Kidney (tissue), 14 donors: ENCODE data around the gene BCDIN3D. TPM values are rescaled to one million over a fixed set of nuclear protein-coding genes. Genes with fewer than 3 reads are reported as not detected.
"Not testable (repeated sequence)": the region's sequence is repeated elsewhere in the genome, so short reads cannot be mapped to it uniquely, and the experiment has no call there.

Source experiments
- DNase-seq, 5 donors: peaks; one replicate each; pipeline ENCODE4 v3.0.0-alpha.2; 2013 to 2020
- FAIRE-seq: peaks from 2 replicates; lab custom pipeline; 2012; peaks lifted over from hg19 to GRCh38; lab: Jason Lieb, UNC
- H3K27ac ChIP-seq, 2 donors: one replicate each; pipeline ENCODE4 v1.7.0; 2013; ENCODE audit warnings: low read depth in 2 of 2, low read length in 2 of 2, inconsistent platforms in 1 of 2
- H3K27me3 ChIP-seq: one replicate; pipeline ENCODE4 v1.7.1; 2013; ENCODE audit warnings: low read length, inconsistent platforms; ENCODE audit not compliant: control insufficient read depth, insufficient read depth
- H3K36me3 ChIP-seq, 3 donors: one replicate each; pipeline versions ENCODE4 v1.7.0 to v1.7.1; 2013; ENCODE audit warnings: low read length in 3 of 3, control low read depth in 1 of 3, inconsistent platforms in 1 of 3; ENCODE audit not compliant: insufficient read depth in 3 of 3, control insufficient read depth in 2 of 3
- H3K4me1 ChIP-seq, 3 donors: one replicate each; pipeline versions ENCODE4 v1.7.0 to v1.7.1; 2013; ENCODE audit warnings: low read length in 3 of 3, inconsistent platforms in 1 of 3, low read depth in 1 of 3; ENCODE audit not compliant: control insufficient read depth in 2 of 3, insufficient read depth in 2 of 3
- H3K4me3 ChIP-seq, 3 donors: one replicate each; pipeline versions ENCODE4 v1.7.0 to v1.8.1; 2013; ENCODE audit warnings: low read length in 3 of 3, control low read depth in 1 of 3, inconsistent platforms in 1 of 3
- H3K9ac ChIP-seq, 3 donors: one replicate each; pipeline versions ENCODE4 v1.7.0 to v1.7.1; 2013; ENCODE audit warnings: low read length in 3 of 3, control low read depth in 1 of 3, inconsistent platforms in 1 of 3
- H3K9me3 ChIP-seq, 3 donors: one replicate each; pipeline versions ENCODE4 v1.7.0 to v1.7.1; 2013; ENCODE audit warnings: low read length in 3 of 3, control low read depth in 1 of 3, inconsistent platforms in 1 of 3; ENCODE audit not compliant: control insufficient read depth in 2 of 3, insufficient read depth in 1 of 3
- CTCF ChIP-seq: IDR thresholded peaks from 3 replicates; pipeline ENCODE4 v1.5.1; 2012; ENCODE audit warnings: mild to moderate bottlenecking, moderate library complexity, borderline replicate concordance; ENCODE audit not compliant: insufficient read depth; ENCODE audit errors: extremely low read depth
- intact Hi-C: fragments of 100-400 bp; cut with DNase I; formaldehyde crosslinking; loops from one replicate; pipeline ENCODE4 v1.11.1; 2022
- polyA plus RNA-seq: library from polyadenylated mRNA; stranded (reverse); fragments of 350-450 nt; fragmentation: Illumina TruSeq; extraction: RNeasy Lipid Tissue Mini Kit (QIAGEN cat#74804); gene quantifications from one replicate; pipeline ENCODE4 v1.2.3, GENCODE V29; 2014; ENCODE audit warnings: low read depth, low replicate concordance; ENCODE audit not compliant: insufficient read depth
- total RNA-seq: library from RNA; stranded (reverse); fragmentation: NEBNext Ultra II Directional; extraction: Animal tissue kit (Norgen Biotek cat#: 25700); gene quantifications from one replicate; pipeline ENCODE4 v1.2.1, GENCODE V29; 2021
- donor health status: control.
- donor health status: control.
- donor health status: control.
- donor health status: control.
- donor health status: control.
- donor health status: DM: yes; HTN: yes; CAD: no.
- donor health status: Normal renal cell carcinoma (clear cell type).

BCDIN3D gene
- total and polyA plus RNA-seq, 2 donors from 2014 or later = 4.6 to 5.1 TPM

GRCh38 chr12:49865109-49865781 is 22.3 kb upstream of the BCDIN3D start:
- intact Hi-C loops = no loop called here
- Histone ChIP-seq H3K27ac (no peak overlapping the region), H3K4me1 (peaks cover 2 to 16% (median 13%) of the 10 kb centered on the region in 3 donors), H3K9ac (no peak overlapping the region), H3K27me3 (no peaks in the 10 kb centered on the region), H3K36me3 (no peaks in the 10 kb centered on the region), H3K9me3 (no peaks in the 10 kb centered on the region), H3K4me3 (no peak overlapping the region)
- FAIRE-seq (no peak), DNase-seq (no peak)
- TF ChIP-seq CTCF = no peak

- Histone ChIP-seq H3K4me1 (peaks cover 2 to 16% (median 11%) of the 10 kb centered on the region in 3 donors), H3K27ac (no peak overlapping the region), H3K36me3 (no peaks in the 10 kb centered on the region), H3K27me3 (no peaks in the 10 kb centered on the region), H3K4me3 (no peak overlapping the region), H3K9me3 (no peaks in the 10 kb centered on the region), H3K9ac (no peak overlapping the region)
- intact Hi-C loops = no loop called here
- DNase-seq (no peak), FAIRE-seq (no peak)
- TF ChIP-seq CTCF = no peak
Observed at GRCh38 chr12:49864798-49865090, 21.8 kb upstream of the BCDIN3D start.

GRCh38 chr12:49863946-49864797 is 21.3 kb upstream of the BCDIN3D start:
- Histone ChIP-seq H3K9ac (no peak overlapping the region), H3K9me3 (no peaks in the 10 kb centered on the region), H3K36me3 (no peaks in the 10 kb centered on the region), H3K4me3 (no peak overlapping the region), H3K27me3 (no peaks in the 10 kb centered on the region), H3K27ac (no peak overlapping the region), H3K4me1 (peaks cover 2 to 16% (median 6%) of the 10 kb centered on the region in 3 donors)
- intact Hi-C loops = no loop called here
- no peak for TF ChIP-seq CTCF
- FAIRE-seq (no peak), DNase-seq (no peak)

GRCh38 chr12:49860921-49861320 is 18.0 kb upstream of the BCDIN3D start:
- H3K27ac ChIP-seq, DNase-seq, H3K9me3 ChIP-seq, H3K27me3 ChIP-seq, H3K4me1 ChIP-seq, intact Hi-C loops, H3K36me3 ChIP-seq, H3K4me3 ChIP-seq, FAIRE-seq, H3K9ac ChIP-seq: not testable (repeated sequence)

GRCh38 chr12:49855890-49856289 is 13.0 kb upstream of the BCDIN3D start:
- DNase-seq, H3K36me3 ChIP-seq, H3K4me1 ChIP-seq, intact Hi-C loops, H3K27me3 ChIP-seq, H3K9ac ChIP-seq, H3K4me3 ChIP-seq, H3K27ac ChIP-seq, H3K9me3 ChIP-seq, FAIRE-seq: not testable (repeated sequence)
